SK-N-SH treated with all-trans-retinoic acid at 6 μM for 48 hours (cell line): ENCODE measurements around the gene DNAH11.

Source experiments
- ATAC-seq: fragments of 200-7000 bp; cut with Tn5 transposase; 3 replicates; pipeline ENCODE4 v1.9.1; 2020; ENCODE audit warnings: mild to moderate bottlenecking, moderate library complexity
- ARNTL ChIP-seq: fragments of 450-650 bp; formaldehyde crosslinking; IDR thresholded peaks from 2 replicates; pipeline ENCODE4 v1.5.0; 2020; ENCODE audit warnings: low read depth, mild to moderate bottlenecking, moderate library complexity, borderline replicate concordance
- BACH2 ChIP-seq: fragments of 250-450 bp; sonication (Bioruptor Pico); IDR thresholded peaks from 2 replicates; pipeline ENCODE4 v1.9.0; 2021; ENCODE audit warnings: mild to moderate bottlenecking, borderline replicate concordance
- CSDC2 ChIP-seq: fragments of 250-450 bp; sonication (Bioruptor Pico); IDR thresholded peaks from 2 replicates; pipeline ENCODE4 v1.5.0; 2020; ENCODE audit warnings: mild to moderate bottlenecking, moderate library complexity
- ESRRG ChIP-seq: fragments of 250-450 bp; sonication (Bioruptor Pico); IDR thresholded peaks from 2 replicates; pipeline ENCODE4 v1.6.1; 2021; ENCODE audit warnings: mild to moderate bottlenecking
- GLIS3 ChIP-seq: fragments of 250-450 bp; sonication (Bioruptor Pico); IDR thresholded peaks from 2 replicates; pipeline ENCODE4 v1.5.0; 2020; ENCODE audit warnings: mild to moderate bottlenecking, moderate library complexity
- ISL1 ChIP-seq: fragments of 250-450 bp; sonication (Bioruptor Pico); IDR thresholded peaks from 2 replicates; pipeline ENCODE4 v2.1.2; 2022; ENCODE audit warnings: mild to moderate bottlenecking, moderate library complexity
- OSR1 ChIP-seq: fragments of 250-450 bp; sonication (Bioruptor Pico); IDR thresholded peaks from 2 replicates; pipeline ENCODE4 v1.8.0; 2022; ENCODE audit warnings: moderate library complexity, mild to moderate bottlenecking, inconsistent platforms
- PATZ1 ChIP-seq: fragments of 250-450 bp; sonication (Bioruptor Pico); IDR thresholded peaks from 2 replicates; pipeline ENCODE4 v1.8.0; 2020; ENCODE audit warnings: mild to moderate bottlenecking, moderate library complexity, borderline replicate concordance
- PPARA ChIP-seq: fragments of 250-450 bp; sonication (Bioruptor Pico); IDR thresholded peaks from 2 replicates; pipeline ENCODE4 v1.5.0; 2020; ENCODE audit warnings: mild to moderate bottlenecking, borderline replicate concordance
- RARB ChIP-seq: fragments of 250-450 bp; sonication (Bioruptor Pico); IDR thresholded peaks from 2 replicates; pipeline ENCODE4 v1.8.0; 2021; ENCODE audit warnings: mild to moderate bottlenecking, moderate library complexity
- SNAI2 ChIP-seq: fragments of 250-450 bp; sonication (Bioruptor Pico); IDR thresholded peaks from 2 replicates; pipeline ENCODE4 v1.5.0; 2020; ENCODE audit warnings: mild to moderate bottlenecking, moderate library complexity
- TCF4 ChIP-seq: fragments of 250-450 bp; sonication (Bioruptor Pico); IDR thresholded peaks from 2 replicates; pipeline ENCODE4 v1.8.0; 2021; ENCODE audit warnings: mild to moderate bottlenecking, moderate library complexity, borderline replicate concordance
- TOX ChIP-seq: fragments of 250-450 bp; sonication (Bioruptor Pico); IDR thresholded peaks from 2 replicates; pipeline ENCODE4 v1.8.0; 2021; ENCODE audit warnings: mild to moderate bottlenecking, moderate library complexity, borderline replicate concordance
- ZC3H10 ChIP-seq: fragments of 250-450 bp; sonication (Bioruptor Pico); IDR thresholded peaks from 2 replicates; pipeline ENCODE4 v1.5.1; 2021; ENCODE audit warnings: mild to moderate bottlenecking, moderate library complexity
- ZFP3 ChIP-seq: fragments of 250-450 bp; sonication (Bioruptor Pico); IDR thresholded peaks from 2 replicates; pipeline ENCODE4 v1.5.0; 2020; ENCODE audit warnings: mild to moderate bottlenecking, moderate library complexity
- ZFP30 ChIP-seq: fragments of 450-650 bp; formaldehyde crosslinking; IDR thresholded peaks from 2 replicates; pipeline ENCODE4 v1.5.0; 2022; ENCODE audit warnings: mild to moderate bottlenecking, moderate library complexity
- ZNF565 ChIP-seq: fragments of 450-650 bp; formaldehyde crosslinking; conservative IDR thresholded peaks from 2 replicates; pipeline ENCODE4 v1.5.0; 2020; ENCODE audit warnings: low read depth, mild to moderate bottlenecking, moderate library complexity
- ZNF70 ChIP-seq: fragments of 450-650 bp; formaldehyde crosslinking; IDR thresholded peaks from 2 replicates; pipeline ENCODE4 v1.5.0; 2020; ENCODE audit warnings: mild to moderate bottlenecking, moderate library complexity
- ZNF8 ChIP-seq: fragments of 450-650 bp; formaldehyde crosslinking; IDR thresholded peaks from 2 replicates; pipeline ENCODE4 v1.5.0; 2020; ENCODE audit warnings: mild to moderate bottlenecking, moderate library complexity
- TF ChIP-seq, protein P1 (sequence below): fragments of 250-450 bp; sonication (Bioruptor Pico); IDR thresholded peaks from 2 replicates; pipeline ENCODE4 v1.5.1; 2021; ENCODE audit warnings: mild to moderate bottlenecking, moderate library complexity
- TF ChIP-seq, protein P2 (sequence below): fragments of 250-450 bp; sonication (Bioruptor Pico); IDR thresholded peaks from 2 replicates; pipeline ENCODE4 v1.8.0; 2021; ENCODE audit warnings: low read depth, mild to moderate bottlenecking, moderate library complexity, borderline replicate concordance

The DNAH11 gene

DNA sequence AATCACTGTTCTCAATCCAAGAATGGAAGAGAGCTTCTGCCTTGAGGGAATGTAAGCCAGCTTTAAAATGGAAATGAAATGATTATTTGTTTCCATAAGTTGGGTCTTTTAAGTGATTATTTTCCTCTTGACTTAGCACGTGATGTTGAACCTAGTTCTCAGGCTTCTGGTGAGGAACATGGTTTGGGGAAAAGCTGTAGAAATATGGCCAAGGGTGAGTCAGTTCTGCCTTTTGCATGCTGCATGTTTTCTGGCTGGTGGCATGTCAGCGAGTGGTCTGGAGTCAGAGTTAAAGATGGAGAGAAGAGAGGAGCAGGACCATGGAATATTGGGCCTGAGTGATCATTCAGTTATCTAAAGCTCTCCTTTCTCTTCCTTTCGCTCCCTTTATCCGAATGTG lies 54.0 kb downstream of the DNAH11 start:
- TF ChIP-seq OSR1 (CRISPR knock-in tag): no peak
- TF ChIP-seq ESRRG: no peak
- no peak for TF ChIP-seq ARNTL (CRISPR knock-in tag)
- TF ChIP-seq ZNF565 (CRISPR knock-in tag): no peak
- no peak for TF ChIP-seq ZC3H10 (CRISPR knock-in tag)
- TF ChIP-seq CSDC2 (CRISPR knock-in tag): no peak
- TF ChIP-seq BACH2: no peak
- ATAC-seq: no peak

GRCh38 chr7:21603462-21603861 lies 60.6 kb downstream of the DNAH11 start:
- TF ChIP-seq, protein P1, sequence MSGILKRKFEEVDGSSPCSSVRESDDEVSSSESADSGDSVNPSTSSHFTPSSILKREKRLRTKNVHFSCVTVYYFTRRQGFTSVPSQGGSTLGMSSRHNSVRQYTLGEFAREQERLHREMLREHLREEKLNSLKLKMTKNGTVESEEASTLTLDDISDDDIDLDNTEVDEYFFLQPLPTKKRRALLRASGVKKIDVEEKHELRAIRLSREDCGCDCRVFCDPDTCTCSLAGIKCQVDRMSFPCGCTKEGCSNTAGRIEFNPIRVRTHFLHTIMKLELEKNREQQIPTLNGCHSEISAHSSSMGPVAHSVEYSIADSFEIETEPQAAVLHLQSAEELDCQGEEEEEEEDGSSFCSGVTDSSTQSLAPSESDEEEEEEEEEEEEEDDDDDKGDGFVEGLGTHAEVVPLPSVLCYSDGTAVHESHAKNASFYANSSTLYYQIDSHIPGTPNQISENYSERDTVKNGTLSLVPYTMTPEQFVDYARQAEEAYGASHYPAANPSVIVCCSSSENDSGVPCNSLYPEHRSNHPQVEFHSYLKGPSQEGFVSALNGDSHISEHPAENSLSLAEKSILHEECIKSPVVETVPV (CRISPR knock-in tag): no peak
- TF ChIP-seq RARB (CRISPR knock-in tag): no peak
- no peak for TF ChIP-seq GLIS3
- TF ChIP-seq ISL1: no peak
- no peak for TF ChIP-seq OSR1 (CRISPR knock-in tag)
- no peak for TF ChIP-seq ESRRG
- TF ChIP-seq, protein P2, sequence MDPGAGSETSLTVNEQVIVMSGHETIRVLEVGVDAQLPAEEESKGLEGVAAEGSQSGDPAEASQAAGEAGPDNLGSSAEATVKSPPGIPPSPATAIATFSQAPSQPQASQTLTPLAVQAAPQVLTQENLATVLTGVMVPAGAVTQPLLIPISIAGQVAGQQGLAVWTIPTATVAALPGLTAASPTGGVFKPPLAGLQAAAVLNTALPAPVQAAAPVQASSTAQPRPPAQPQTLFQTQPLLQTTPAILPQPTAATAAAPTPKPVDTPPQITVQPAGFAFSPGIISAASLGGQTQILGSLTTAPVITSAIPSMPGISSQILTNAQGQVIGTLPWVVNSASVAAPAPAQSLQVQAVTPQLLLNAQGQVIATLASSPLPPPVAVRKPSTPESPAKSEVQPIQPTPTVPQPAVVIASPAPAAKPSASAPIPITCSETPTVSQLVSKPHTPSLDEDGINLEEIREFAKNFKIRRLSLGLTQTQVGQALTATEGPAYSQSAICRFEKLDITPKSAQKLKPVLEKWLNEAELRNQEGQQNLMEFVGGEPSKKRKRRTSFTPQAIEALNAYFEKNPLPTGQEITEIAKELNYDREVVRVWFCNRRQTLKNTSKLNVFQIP: no peak
- TF ChIP-seq ZC3H10 (CRISPR knock-in tag): no peak
- TF ChIP-seq TCF4 (CRISPR knock-in tag): no peak
- no peak for ATAC-seq

DNA sequence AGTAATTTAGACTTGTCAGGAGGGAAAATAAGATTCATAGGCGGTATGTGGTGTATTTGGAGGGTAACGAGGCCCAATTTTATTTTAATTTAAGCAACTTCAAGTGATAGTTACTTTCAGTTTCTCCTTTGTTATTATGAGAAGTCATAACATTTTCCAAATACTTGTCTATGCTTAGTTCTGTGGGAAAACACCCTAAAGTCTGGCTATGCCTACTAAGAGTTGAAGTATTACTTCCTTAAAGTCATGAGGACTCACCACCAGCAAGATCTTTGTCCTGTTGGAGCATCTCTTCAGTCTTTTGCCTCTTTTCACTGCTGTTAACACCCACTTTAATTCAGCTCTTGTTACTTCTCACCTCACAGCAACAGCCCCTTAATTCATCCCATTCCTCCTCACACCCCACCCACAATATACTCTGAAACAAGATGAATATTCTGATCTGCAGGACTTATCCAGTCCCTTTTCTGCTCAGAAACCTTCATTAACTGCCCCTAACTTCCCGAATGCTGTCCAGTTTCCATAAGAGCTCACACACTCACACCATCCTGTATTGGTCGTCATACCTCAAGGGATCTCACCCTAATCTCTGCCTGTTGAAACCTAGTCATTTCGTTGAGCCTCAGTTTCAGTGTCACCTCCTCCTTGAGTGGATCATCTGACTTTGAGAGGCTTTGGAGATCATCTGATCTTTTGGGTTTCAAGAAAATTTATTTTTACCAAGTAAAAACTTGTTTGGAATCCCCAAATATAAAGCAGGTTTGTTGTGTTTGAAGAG lies 61.3 kb downstream of the DNAH11 start:
- no peak for ATAC-seq
- TF ChIP-seq ESRRG (no peak), ZNF565 (CRISPR knock-in tag) (no peak), RARB (CRISPR knock-in tag) (no peak), ZNF70 (CRISPR knock-in tag) (no peak), ARNTL (CRISPR knock-in tag) (no peak), ZC3H10 (CRISPR knock-in tag) (no peak), ZFP3 (no peak), PPARA (CRISPR knock-in tag) (no peak), PATZ1 (CRISPR knock-in tag) (no peak), TOX (CRISPR knock-in tag) (no peak), GLIS3 (no peak), SNAI2 (CRISPR knock-in tag) (no peak), ZFP30 (CRISPR knock-in tag) (no peak), ISL1 (no peak), ZNF8 (CRISPR knock-in tag) (no peak), TCF4 (CRISPR knock-in tag) (no peak), BACH2 (no peak)
- TF ChIP-seq, protein P2: no peak

- TF ChIP-seq PATZ1 (CRISPR knock-in tag) (no peak), CSDC2 (CRISPR knock-in tag) (no peak), ZFP30 (CRISPR knock-in tag) (no peak), ZFP3 (no peak)
- ATAC-seq: no peak
Observed at GRCh38 chr7:21605008-21605585, 62.3 kb downstream of the DNAH11 start.
